MCF 10A (cell line): ENCODE measurements around the gene PANK2. TPM values are rescaled to one million over a fixed set of nuclear protein-coding genes. Genes with fewer than 3 reads are reported as not detected.
A peak's percentile ranks its signal among the peaks of the same experiment; 100 is the strongest.
"Not testable (repeated sequence)": the region's sequence is repeated elsewhere in the genome, so short reads cannot be mapped to it uniquely, and the experiment has no call there.

Source experiments
- BruUV-seq: library from RNA; stranded (reverse); fragments of 400-500 nt; replicated peaks from 2 replicates; lab custom pipeline; 2021; lab: Mats Ljungman, UMichigan
- CTCF ChIA-PET: fragments of 300-600 bp; sonication (Branson Sonifier 250); formaldehyde crosslinking; extraction: SDS; loops from one replicate; lab custom pipeline; 2021; ENCODE audit warnings: antibody characterized with exemption, inconsistent platforms; lab: Yijun Ruan, JAX
- POLR2A ChIA-PET: fragments of 300-600, 350-650 bp; sonication (Branson Sonifier 250); formaldehyde crosslinking; extraction: SDS; loops from one replicate; lab custom pipeline; 2020; ENCODE audit warnings: antibody characterized with exemption, inconsistent platforms; lab: Yijun Ruan, JAX
- DNase-seq: peaks from one replicate; pipeline ENCODE4 v3.0.0-alpha.2; 2018; ENCODE audit not compliant: unreplicated experiment
- H3K27ac Mint-ChIP-seq: one replicate; pipeline ENCODE4 v1.8.0; 2022; ENCODE audit warnings: mild to moderate bottlenecking, low read depth, mixed read lengths; ENCODE audit not compliant: unreplicated experiment
- H3K27me3 Mint-ChIP-seq: one replicate; pipeline ENCODE4 v1.8.0; 2022; ENCODE audit warnings: mixed read lengths; ENCODE audit not compliant: insufficient read depth, unreplicated experiment
- H3K36me3 Mint-ChIP-seq: one replicate; pipeline ENCODE4 v1.8.0; 2022; ENCODE audit warnings: mild to moderate bottlenecking, moderate library complexity, mixed read lengths; ENCODE audit not compliant: insufficient read depth, unreplicated experiment
- H3K4me1 Mint-ChIP-seq: one replicate; pipeline ENCODE4 v1.8.0; 2022; ENCODE audit warnings: mixed read lengths; ENCODE audit not compliant: insufficient read depth, unreplicated experiment
- H3K4me3 Mint-ChIP-seq: one replicate; pipeline ENCODE4 v1.8.0; 2022; ENCODE audit warnings: mild to moderate bottlenecking, moderate library complexity, mixed read lengths; ENCODE audit not compliant: unreplicated experiment
- H3K9me3 Mint-ChIP-seq: one replicate; pipeline ENCODE4 v1.8.0; 2022; ENCODE audit warnings: mixed read lengths; ENCODE audit not compliant: unreplicated experiment
- CTCF ChIP-seq: fragments of 200-600 bp; IDR thresholded peaks from one replicate; pipeline ENCODE4 v1.8.0; 2022; ENCODE audit warnings: antibody characterized with exemption, mild to moderate bottlenecking; ENCODE audit not compliant: unreplicated experiment
- intact Hi-C: fragments of 100-400 bp; cut with micrococcal nuclease; formaldehyde crosslinking; loops from 2 replicates; pipeline ENCODE4 v1.14.1; 2022
- total RNA-seq: library from RNA; stranded (reverse); gene quantifications from 2 replicates; pipeline ENCODE4 v1.2.3, GENCODE V29; 2022

PANK2 gene
- total RNA-seq, 1 experiment from 2014 or later, result 29.2 TPM

GRCh38 chr20:3896302-3896701 lies 7.1 kb downstream of the PANK2 start:
- ChIA-PET CTCF (interaction anchor here (1.1 kb wide), 1 partner anchor 43 kb away, joined by 3 read pairs; no protein-coding TSS in a partner anchor), POLR2A (interaction anchor here (0.7 kb wide), 1 partner anchor 69 kb away, joined by 3 read pairs; no protein-coding TSS in a partner anchor)
- Mint-ChIP-seq H3K4me3 (no peak overlapping the region), H3K27me3 (no peaks in the 10 kb centered on the region), H3K36me3 (peaks cover 19% of the 10 kb centered on the region), H3K4me1 (peaks cover 42% of the 10 kb centered on the region), H3K27ac (peak overlapping the region; percentile 66), H3K9me3 (no peaks in the 10 kb centered on the region)
- intact Hi-C loops, result no loop called here
- peak; percentile 61 for DNase-seq
- BruUV-seq, result no TSS peak
- TF ChIP-seq CTCF, result no peak

- intact Hi-C loops, result no loop called here
- peaks cover 45% of the 10 kb centered on the region for H3K4me1 Mint-ChIP-seq
- DNase-seq, result no peak
- POLR2A ChIA-PET, result interaction anchor here (0.7 to 1.0 kb wide), 3 partner anchors 11 to 69 kb away, joined by 3 to 4 read pairs (median 3); no protein-coding TSS in a partner anchor
- no peaks in the 10 kb centered on the region for H3K27me3 Mint-ChIP-seq
- no TSS peak for BruUV-seq
- H3K4me3 Mint-ChIP-seq, result no peak overlapping the region
- H3K36me3 Mint-ChIP-seq, result peaks cover 12% of the 10 kb centered on the region
- no peak for TF ChIP-seq CTCF
- H3K27ac Mint-ChIP-seq, result peak overlapping the region; percentile 66
- H3K9me3 Mint-ChIP-seq, result no peaks in the 10 kb centered on the region
- CTCF ChIA-PET, result no interaction called here
Measured at GRCh38 chr20:3896853-3897583, 7.8 kb downstream of the PANK2 start.

- CTCF ChIA-PET, result interaction anchor here (0.7 to 1.3 kb wide), 3 partner anchors 22 to 187 kb away, joined by 3 to 8 read pairs (median 3); no protein-coding TSS in a partner anchor
- not testable (repeated sequence) for H3K9me3 Mint-ChIP-seq, BruUV-seq
Measured at GRCh38 chr20:3898181-3898580, 9.0 kb downstream of the PANK2 start.

GRCh38 chr20:3898639-3899038 lies 9.5 kb downstream of the PANK2 start:
- peaks cover 9% of the 10 kb centered on the region for H3K36me3 Mint-ChIP-seq
- intact Hi-C loops, result no loop called here
- no peak overlapping the region for H3K27ac Mint-ChIP-seq
- no peaks in the 10 kb centered on the region for H3K27me3 Mint-ChIP-seq
- no TSS peak for BruUV-seq
- H3K4me1 Mint-ChIP-seq, result peaks cover 42% of the 10 kb centered on the region
- no peak overlapping the region for H3K4me3 Mint-ChIP-seq
- no peaks in the 10 kb centered on the region for H3K9me3 Mint-ChIP-seq
- TF ChIP-seq CTCF, result no peak
- ChIA-PET CTCF (interaction anchor here (0.7 to 1.3 kb wide), 2 partner anchors 115 to 186 kb away, joined by 3 to 8 read pairs; no protein-coding TSS in a partner anchor), POLR2A (interaction anchor here (5.9 kb wide), 1 partner anchor 7 kb away, joined by 50 read pairs; no protein-coding TSS in a partner anchor)
- no peak for DNase-seq

More at GRCh38 chr20:3898181-3898580, 9.0 kb downstream of the PANK2 start:
- peaks cover 47% of the 10 kb centered on the region for H3K4me1 Mint-ChIP-seq
- DNase-seq, intact Hi-C loops, H3K27me3 Mint-ChIP-seq, H3K4me3 Mint-ChIP-seq, H3K27ac Mint-ChIP-seq: not testable (repeated sequence)
- POLR2A ChIA-PET, result interaction anchor here (0.6 to 5.9 kb wide), 3 partner anchors 6 to 29 kb away, joined by 4 to 50 read pairs (median 4); no protein-coding TSS in a partner anchor
- peaks cover 11% of the 10 kb centered on the region for H3K36me3 Mint-ChIP-seq
